ENCODE measurements around the gene SLC37A4.
"Not testable (repeated sequence)": the region's sequence is repeated elsewhere in the genome, so short reads cannot be mapped to it uniquely, and the experiment has no call there.

The SLC37A4 gene

DNA sequence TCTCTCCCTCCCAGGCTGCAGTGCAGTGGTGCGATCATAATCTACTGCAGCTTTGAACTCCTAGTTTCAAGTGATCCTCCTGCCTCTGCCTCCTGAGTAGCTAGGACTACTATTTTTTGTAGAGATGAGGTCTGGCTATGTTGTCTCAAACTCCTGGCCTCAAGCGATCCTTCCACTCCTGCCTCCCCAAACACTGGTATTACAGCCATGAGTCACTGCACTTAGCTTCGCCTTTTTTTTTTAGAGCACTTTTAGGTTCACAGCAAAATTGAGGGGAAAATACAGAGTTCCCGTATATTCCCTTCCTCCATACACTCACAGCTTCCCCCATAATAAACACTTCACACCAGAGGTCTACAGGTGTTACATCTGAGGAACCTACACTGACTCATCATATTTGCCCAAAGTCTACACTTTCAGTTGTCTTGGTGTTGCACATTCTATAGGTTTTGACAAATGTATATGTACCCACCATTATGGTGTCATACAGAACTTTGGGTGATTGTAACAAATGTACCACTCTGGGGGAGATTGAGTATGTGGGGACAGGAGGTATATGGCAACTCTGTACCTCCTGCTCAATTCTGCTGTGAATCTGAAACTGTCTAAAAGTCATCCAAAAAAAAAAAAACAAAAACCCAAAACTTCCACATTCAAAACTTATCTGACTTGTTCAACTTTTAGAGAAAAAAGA, 11.3 kb upstream of the SLC37A4 start:
- TF ChIP-seq, protein P1, sequence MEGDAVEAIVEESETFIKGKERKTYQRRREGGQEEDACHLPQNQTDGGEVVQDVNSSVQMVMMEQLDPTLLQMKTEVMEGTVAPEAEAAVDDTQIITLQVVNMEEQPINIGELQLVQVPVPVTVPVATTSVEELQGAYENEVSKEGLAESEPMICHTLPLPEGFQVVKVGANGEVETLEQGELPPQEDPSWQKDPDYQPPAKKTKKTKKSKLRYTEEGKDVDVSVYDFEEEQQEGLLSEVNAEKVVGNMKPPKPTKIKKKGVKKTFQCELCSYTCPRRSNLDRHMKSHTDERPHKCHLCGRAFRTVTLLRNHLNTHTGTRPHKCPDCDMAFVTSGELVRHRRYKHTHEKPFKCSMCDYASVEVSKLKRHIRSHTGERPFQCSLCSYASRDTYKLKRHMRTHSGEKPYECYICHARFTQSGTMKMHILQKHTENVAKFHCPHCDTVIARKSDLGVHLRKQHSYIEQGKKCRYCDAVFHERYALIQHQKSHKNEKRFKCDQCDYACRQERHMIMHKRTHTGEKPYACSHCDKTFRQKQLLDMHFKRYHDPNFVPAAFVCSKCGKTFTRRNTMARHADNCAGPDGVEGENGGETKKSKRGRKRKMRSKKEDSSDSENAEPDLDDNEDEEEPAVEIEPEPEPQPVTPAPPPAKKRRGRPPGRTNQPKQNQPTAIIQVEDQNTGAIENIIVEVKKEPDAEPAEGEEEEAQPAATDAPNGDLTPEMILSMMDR (IDR thresholded peaks at IDR 0.05; ENCODE audit: insufficient read depth, low read depth, low read length, missing control alignments) = no peak
- DNase-seq (ENCODE audit: low read depth) = peak; percentile 33
- H3K4me3 ChIP-seq (ENCODE audit: low read length) = no peak overlapping the region

DNA sequence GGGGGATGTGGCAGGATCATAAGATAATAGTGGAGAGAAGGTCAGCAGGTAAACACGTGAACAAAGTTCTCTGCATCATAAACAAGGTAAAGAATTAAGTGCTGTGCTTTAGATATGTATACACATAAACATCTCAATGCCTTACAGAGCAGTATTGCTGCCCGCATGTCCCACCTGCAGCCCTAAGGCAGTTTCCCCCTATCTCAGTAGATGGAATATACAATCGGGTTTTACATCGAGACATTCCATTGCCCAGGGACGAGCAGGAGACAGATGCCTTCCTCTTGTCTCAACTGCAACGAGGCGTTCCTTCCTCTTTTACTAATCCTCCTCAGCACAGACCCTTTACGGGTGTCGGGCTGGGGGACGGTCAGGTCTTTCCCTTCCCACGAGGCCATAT, 8.8 kb upstream of the SLC37A4 start:
- H3K4me3 ChIP-seq (ENCODE audit: low read length); DNase-seq (ENCODE audit: low read depth): not testable (repeated sequence)

DNA sequence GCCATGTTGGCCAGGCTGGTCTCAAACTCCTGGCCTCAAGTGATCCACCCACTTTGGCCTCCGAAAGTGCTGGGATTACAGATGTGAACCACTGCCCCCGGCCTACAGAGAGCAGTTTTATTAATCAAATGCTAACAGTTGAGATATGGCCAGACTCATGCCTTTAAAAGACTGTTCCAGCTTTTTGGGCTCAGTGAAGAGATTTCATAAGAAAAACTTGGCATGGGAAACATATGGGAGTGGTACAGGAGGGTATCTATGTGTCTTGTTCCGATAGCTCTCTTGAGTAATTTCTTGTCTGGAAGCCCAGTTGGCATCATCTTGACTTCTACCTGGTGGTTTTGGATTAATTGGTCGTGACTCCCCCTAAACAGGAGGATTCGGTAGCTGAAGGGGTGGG, 8.2 kb upstream of the SLC37A4 start:
- H3K4me3 ChIP-seq (ENCODE audit: low read length) = no peak overlapping the region
- TF ChIP-seq, protein P1 (IDR thresholded peaks at IDR 0.05; ENCODE audit: insufficient read depth, low read depth, low read length, missing control alignments) = no peak
- no peak for DNase-seq (ENCODE audit: low read depth)

DNA sequence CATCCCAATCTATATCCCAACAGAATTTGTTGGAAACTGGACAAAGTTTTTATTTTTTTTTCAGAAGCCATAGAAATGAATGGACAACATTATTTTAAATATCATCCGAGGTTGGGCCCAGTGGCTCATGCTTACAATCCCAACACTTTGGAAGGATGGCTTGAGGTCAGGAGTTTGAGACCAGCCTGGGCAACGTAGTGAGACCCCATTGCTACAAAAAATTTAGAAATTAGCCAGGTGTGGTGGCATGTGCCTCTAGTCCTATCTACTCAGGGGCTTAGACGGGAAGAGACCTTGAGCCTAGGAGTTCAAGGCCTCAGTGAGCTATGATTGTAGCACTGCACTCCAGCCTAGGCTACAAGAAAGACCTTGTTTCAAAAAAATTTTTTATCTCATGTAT, 4.1 kb upstream of the SLC37A4 start:
- TF ChIP-seq, protein P1 (IDR thresholded peaks at IDR 0.05; ENCODE audit: insufficient read depth, low read depth, low read length, missing control alignments) = no peak
- H3K4me3 ChIP-seq (ENCODE audit: low read length) = no peak overlapping the region
- no peak for DNase-seq (ENCODE audit: low read depth)

DNA sequence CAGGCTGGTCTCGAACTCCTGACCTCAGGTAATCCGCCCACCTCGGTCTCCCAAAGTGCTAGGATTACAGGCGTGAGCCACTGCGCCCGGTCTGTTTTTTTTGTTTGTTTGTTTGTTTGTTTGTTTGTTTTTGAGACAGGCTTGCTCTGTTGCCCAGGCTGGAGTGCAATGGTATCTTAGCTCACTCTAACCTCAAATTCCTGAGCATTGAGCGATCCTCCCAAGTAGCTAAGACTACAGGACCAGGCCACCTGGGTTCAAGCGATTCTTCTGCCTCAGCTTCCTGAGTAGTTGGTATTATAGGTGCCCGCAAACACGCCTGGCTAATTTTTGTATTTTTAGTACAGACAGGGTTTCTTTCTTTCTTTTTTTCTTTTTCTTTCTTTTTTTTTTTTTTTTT, 2.7 kb upstream of the SLC37A4 start:
- DNase-seq (ENCODE audit: low read depth) = peak; percentile 37

DNA sequence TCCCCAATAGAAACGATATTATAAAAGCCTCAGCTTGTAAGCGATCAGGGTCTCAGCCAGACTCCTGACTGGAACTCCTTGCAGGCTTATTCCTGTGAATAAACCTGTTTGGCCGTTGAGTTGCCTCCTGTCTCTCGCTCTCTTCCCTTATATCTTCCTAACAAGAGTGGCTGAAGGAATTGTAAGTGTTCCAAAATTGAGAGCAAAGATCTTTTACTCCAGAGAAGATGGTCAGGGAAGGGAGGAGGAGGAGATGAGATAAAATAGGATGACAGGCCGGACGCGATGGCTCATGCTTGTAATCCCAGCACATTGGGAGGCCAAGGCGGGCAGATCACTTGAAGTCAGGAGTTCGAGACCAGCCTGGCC, 1.2 kb upstream of the SLC37A4 start:
- TF ChIP-seq, protein P1 (IDR thresholded peaks at IDR 0.05; ENCODE audit: insufficient read depth, low read depth, low read length, missing control alignments) = no peak
- H3K4me3 ChIP-seq (ENCODE audit: low read length) = no peak overlapping the region
- no peak for DNase-seq (ENCODE audit: low read depth)

More for the DNA sequence above, 2.7 kb upstream of the SLC37A4 start:
- not testable (repeated sequence) for H3K4me3 ChIP-seq (ENCODE audit: low read length)

DNA sequence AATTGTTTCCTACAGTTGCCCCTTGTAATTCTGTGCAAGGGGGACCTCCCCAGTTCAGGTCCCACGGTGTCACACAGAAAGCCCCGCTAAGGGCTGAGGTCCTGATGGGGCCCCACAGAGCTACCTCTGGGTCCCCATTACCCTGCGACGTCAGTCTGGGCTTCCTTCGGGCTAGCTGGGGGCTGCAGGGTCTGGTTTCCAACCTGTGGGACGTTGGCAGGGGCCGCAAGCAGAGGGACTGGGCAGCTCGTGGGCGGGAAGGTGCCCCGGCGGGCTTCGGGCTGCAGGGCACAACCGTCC, 698 bp downstream of the SLC37A4 start:
- TF ChIP-seq, protein P1 (IDR thresholded peaks at IDR 0.05; ENCODE audit: insufficient read depth, low read depth, low read length, missing control alignments) = no peak
- H3K4me3 ChIP-seq (ENCODE audit: low read length) = peak overlapping the region; percentile 88
- DNase-seq (ENCODE audit: low read depth) = no peak

DNA sequence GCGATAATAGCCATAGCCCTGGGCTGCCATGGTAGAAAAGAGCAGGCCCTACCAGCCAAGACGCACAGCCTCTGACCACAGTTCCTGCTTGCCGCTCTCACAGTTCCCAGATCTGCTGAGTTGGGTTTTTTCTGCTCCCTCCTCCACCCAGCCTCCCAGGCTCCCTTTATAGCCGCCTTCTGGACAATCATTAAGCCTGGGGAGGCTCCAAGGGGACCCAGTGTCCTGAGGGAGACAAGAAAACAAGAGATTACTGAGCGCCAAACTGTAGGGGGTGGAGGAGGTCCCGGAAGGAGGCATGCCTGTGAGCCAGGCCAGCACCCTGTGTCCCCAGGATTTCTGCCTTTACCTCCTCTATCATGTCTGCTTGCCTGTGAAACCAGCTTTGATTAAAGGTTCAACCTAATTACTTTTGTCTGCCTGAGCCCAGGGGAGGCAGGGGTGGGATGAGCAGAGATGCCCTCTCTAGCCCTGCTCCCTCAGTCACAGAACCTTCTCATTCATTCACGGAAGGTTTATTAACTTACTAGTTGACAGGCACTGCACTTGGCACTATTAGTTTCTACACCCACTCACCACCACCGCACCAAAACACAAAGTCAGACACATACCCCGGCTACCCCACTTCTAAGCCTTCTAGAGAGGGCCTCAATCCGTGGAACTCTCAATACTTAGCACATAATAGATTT, 1.2 kb downstream of the SLC37A4 start:
- TF ChIP-seq, protein P1 (IDR thresholded peaks at IDR 0.05; ENCODE audit: insufficient read depth, low read depth, low read length, missing control alignments) = no peak
- no peak for DNase-seq (ENCODE audit: low read depth)

More for the DNA sequence above, 1.2 kb downstream of the SLC37A4 start:
- H3K4me3 ChIP-seq (ENCODE audit: low read length) = peak overlapping the region; percentile 88

All from epithelial cell of esophagus (primary cell).